H1 (cell line): ENCODE measurements around the gene OPCML. TPM values are rescaled to one million over a fixed set of nuclear protein-coding genes. Genes with fewer than 3 reads are reported as not detected.

Experiments
- RBBP5 ChIP-seq: IDR thresholded peaks from 2 replicates; pipeline ENCODE4 v1.7.1; 2012; ENCODE audit warnings: low read depth, mild to moderate bottlenecking, inconsistent platforms, low read length, moderate library complexity, borderline replicate concordance
- SRF ChIP-seq: IDR thresholded peaks from 2 replicates; pipeline ENCODE4 v1.6.1; 2011; ENCODE audit warnings: mild to moderate bottlenecking, low read depth, low read length, moderate library complexity
- SUZ12 ChIP-seq: fragments of 200-600 bp; sonication (generic); IDR thresholded peaks from 2 replicates; pipeline ENCODE4 v1.6.1; 2012; ENCODE audit warnings: mild to moderate bottlenecking, inconsistent platforms, low read length, moderate library complexity, mixed read lengths
- polyA plus RNA-seq, 7 experiments: library from polyadenylated mRNA; depleted of rRNA in 3 of 7; stranded (reverse) in 5 of 7; unstranded in 2 of 7; fragments of >200 nt in 5 of 7; fragments of 200-250 nt in 2 of 7; gene quantifications; 1 replicate in 5 of 7; 2 replicates in 1 of 7; 4 replicates in 1 of 7; pipeline versions ENCODE4 v1.2.1 to v1.2.3, GENCODE V29; 2011 to 2013; ENCODE audit warnings: missing spikeins in 2 of 7, mixed read lengths in 2 of 7
- total RNA-seq: library from RNA; stranded (reverse); fragmentation: NEBNext Ultra II Directional; extraction: Animal tissue kit (Norgen Biotek cat#: 25700); gene quantifications from 2 replicates; pipeline ENCODE4 v1.2.1, GENCODE V29; 2021

Gene OPCML
- total and polyA plus RNA-seq, 2 of the 8 experiments (the other 6 are each of a cell fraction or from before 2014, with no cell fraction given), result 2.3 to 3.1 TPM

GRCh38 chr11:132746305-132746704 is 786.0 kb downstream of the OPCML start (continued):
- TF ChIP-seq SUZ12, result no peak
- TF ChIP-seq RBBP5, result no peak
- TF ChIP-seq SRF, result no peak
